A549 treated with CpdA at 1 μM for 4 hours (cell line): ENCODE measurements around the gene GRK1. TPM values are rescaled to one million over a fixed set of nuclear protein-coding genes. Genes with fewer than 3 reads are reported as not detected.

ENCODE experiments used
- total RNA-seq: library from RNA; stranded (reverse); fragments of 200-300 nt; extraction: Qiagen RNA extraction; gene quantifications from 5 replicates; pipeline ENCODE4 v1.2.3, GENCODE V29; 2022; ENCODE audit warnings: low read depth

Gene GRK1
- 0.01 TPM in 1 of 5 replicates, not detected in the others for total RNA-seq

GRCh38 chr13:113666951-113667701, at the start of gene GRK1:
Gene GRK1, plus strand, starts transcription at chr13:113667219. Its CDS starts 168 bp downstream, at chr13:113667387.

GRCh38 chr13:113657851-113658741, 8.9 kb upstream of the GRK1 start, which contains the start of gene ATP4B:
Gene ATP4B, minus strand, starts transcription at chr13:113658198. Its CDS starts 54 bp downstream, at chr13:113658144.

GRCh38 chr13:113758651-113759524, 91.9 kb downstream of the GRK1 start, which contains the start of gene TMEM255B:
Gene TMEM255B, plus strand, starts transcription at chr13:113759226. Its CDS starts 44 bp downstream, at chr13:113759270.

Other genes with a start within 250 kb of the GRK1 start
- gene ADPRHL1, start 213.7 kb upstream of the GRK1 start, total RNA-seq = 11.1 to 13.5 TPM (median 11.7 TPM) in 5 replicates
- gene DCUN1D2, start 176.5 kb upstream of the GRK1 start, total RNA-seq = 8.7 to 12.1 TPM (median 9.3 TPM) in 5 replicates
- 90.3 to 108 TPM (median 104 TPM) in 5 replicates for gene TFDP1, start 82.5 kb upstream of the GRK1 start, total RNA-seq
- not detected in 5 replicates for gene ATP4B, start 9.0 kb upstream of the GRK1 start, total RNA-seq
- gene TMEM255B, start 92.0 kb downstream of the GRK1 start, total RNA-seq = 0.61 to 0.91 TPM (median 0.67 TPM) in 5 replicates
- 6.2 to 7.9 TPM (median 7.2 TPM) in 5 replicates for gene GAS6, start 196.9 kb downstream of the GRK1 start, total RNA-seq